Activated CD4-positive, alpha-beta T cell treated with anti-CD3 and anti-CD28 coated beads, Interleukin-2, Interleukin-6, amounts not matched to agents 100 ng/mL and 50 ng/mL, durations not matched to agents 16 hours and 8 hours (primary cell): ENCODE measurements around the gene KRTAP20-4.

ENCODE experiments used
- DNase-seq: peaks from one replicate; pipeline ENCODE4 v3.0.0-alpha.2; 2020

The KRTAP20-4 gene

GRCh38 chr21:30668776-30669175 is 48.3 kb downstream of the KRTAP20-4 start:
- no peak for DNase-seq
